CD4-positive, alpha-beta T cell (primary cell): Measurements from ENCODE around the gene ERBIN. TPM values are rescaled to one million over a fixed set of nuclear protein-coding genes. Genes with fewer than 3 reads are reported as not detected.

Experiments
- ATAC-seq: fragments of 200-7000 bp; cut with Tn5 transposase; one replicate; pipeline ENCODE4 v1.10.0; 2022; ENCODE audit warnings: mild to moderate bottlenecking; ENCODE audit not compliant: poor library complexity
- CTCF ChIA-PET: fragments of 350-600 bp; sonication (Branson Sonifier 250); formaldehyde crosslinking; loops from one replicate; lab custom pipeline; 2021; ENCODE audit warnings: antibody characterized with exemption, inconsistent platforms; lab: Charles Lee
- POLR2A ChIA-PET: fragments of 350-600 bp; sonication (Branson Sonifier 250); formaldehyde crosslinking; loops from one replicate; lab custom pipeline; 2021; ENCODE audit warnings: antibody characterized with exemption, inconsistent platforms; lab: Charles Lee
- DNase-seq, 14 experiments: peaks; one replicate each; pipeline ENCODE4 v3.0.0-alpha.2; 2013 to 2020; ENCODE audit warnings: mixed read lengths in 2 of 14
- H3K27ac ChIP-seq, 2 donors: one replicate each; pipeline versions ENCODE4 v1.5.1 to v1.7.0; 2013; ENCODE audit warnings: low read length in 2 of 2, low read depth in 1 of 2, mild to moderate bottlenecking in 1 of 2
- H3K27me3 ChIP-seq, 2 experiments: 1 replicate in 1 of 2; 2 replicates in 1 of 2; pipeline versions ENCODE4 v1.6.1 to v1.7.0; 2013; ENCODE audit warnings: low read length in 2 of 2, control low read depth in 1 of 2, mild to moderate bottlenecking in 1 of 2, moderate library complexity in 1 of 2; ENCODE audit not compliant: insufficient read depth in 2 of 2, control insufficient read depth in 1 of 2
- H3K36me3 ChIP-seq: one replicate; pipeline ENCODE4 v1.6.1; 2013; ENCODE audit warnings: low read length, control low read depth; ENCODE audit not compliant: insufficient read depth
- H3K4me1 ChIP-seq: one replicate; pipeline ENCODE4 v1.6.1; 2013; ENCODE audit warnings: low read length, control low read depth; ENCODE audit not compliant: insufficient read depth
- H3K4me3 ChIP-seq: one replicate; pipeline ENCODE4 v1.5.1; 2013; ENCODE audit warnings: mild to moderate bottlenecking, low read length, moderate library complexity
- H3K9me3 ChIP-seq, 2 experiments: 1 replicate in 1 of 2; 2 replicates in 1 of 2; pipeline versions ENCODE4 v1.6.1 to v1.7.0; 2013; ENCODE audit warnings: low read length in 2 of 2, mild to moderate bottlenecking in 2 of 2, control low read depth in 1 of 2, moderate library complexity in 1 of 2; ENCODE audit not compliant: control insufficient read depth in 1 of 2, insufficient read depth in 1 of 2
- H3K27ac Mint-ChIP-seq: one replicate; pipeline ENCODE4 v1.8.0; 2020; ENCODE audit warnings: mixed read lengths
- H3K27me3 Mint-ChIP-seq: one replicate; pipeline ENCODE4 v1.8.0; 2021; ENCODE audit warnings: mixed read lengths
- H3K36me3 Mint-ChIP-seq: one replicate; pipeline ENCODE4 v1.8.0; 2021; ENCODE audit warnings: low read depth, mixed read lengths
- H3K4me1 Mint-ChIP-seq: one replicate; pipeline ENCODE4 v1.8.0; 2021; ENCODE audit warnings: low read depth, mixed read lengths
- H3K4me3 Mint-ChIP-seq: one replicate; pipeline ENCODE4 v1.8.0; 2020; ENCODE audit warnings: mild to moderate bottlenecking, mixed read lengths
- H3K9me3 Mint-ChIP-seq: one replicate; pipeline ENCODE4 v1.8.0; 2020; ENCODE audit warnings: mixed read lengths
- CTCF ChIP-seq: fragments of 200-600 bp; IDR thresholded peaks from one replicate; pipeline ENCODE4 v1.8.0; 2022; ENCODE audit warnings: antibody characterized with exemption, mild to moderate bottlenecking
- intact Hi-C, 2 experiments: fragments of 100-400 bp; cut with DNase I in 1 of 2; cut with micrococcal nuclease in 1 of 2; formaldehyde crosslinking; loops; one replicate each; pipeline versions ENCODE4 v1.15.1 to v1.9.0; 2023 to 2025; cut with DNase I, micrococcal nuclease
- total RNA-seq, 174 experiments: library from RNA in 2 of 174; stranded (reverse) in 2 of 174; gene quantifications; one replicate each; pipeline ENCODE4 v1.2.3 and lab custom pipeline; 2021 to 2026

Gene ERBIN
- total RNA-seq, 2 experiments from 2014 or later: 94.7 to 96.9 TPM

- Histone ChIP-seq H3K4me3 (no peak overlapping the region), H3K36me3 (no peaks in the 10 kb centered on the region), H3K27ac (no peak overlapping the region), H3K4me1 (no peaks in the 10 kb centered on the region), H3K27me3 (no peaks in the 10 kb centered on the region), H3K9me3 (peaks cover 0 to 13% of the 10 kb centered on the region in 2 experiments)
- no peaks in the 10 kb centered on the region for H3K27me3 Mint-ChIP-seq
- H3K4me1 Mint-ChIP-seq: no peaks in the 10 kb centered on the region
- ChIA-PET CTCF (no interaction called here), POLR2A (no interaction called here)
- DNase-seq: no peak
- TF ChIP-seq CTCF: no peak
- no peak overlapping the region for H3K4me3 Mint-ChIP-seq
- peaks cover 15% of the 10 kb centered on the region for H3K9me3 Mint-ChIP-seq
- no peak for ATAC-seq
- peaks cover 9% of the 10 kb centered on the region for H3K36me3 Mint-ChIP-seq
- intact Hi-C loops: no loop called here
- H3K27ac Mint-ChIP-seq: no peak overlapping the region
Measured at GRCh38 chr5:66113160-66113559, 186.8 kb downstream of the ERBIN start.

DNA sequence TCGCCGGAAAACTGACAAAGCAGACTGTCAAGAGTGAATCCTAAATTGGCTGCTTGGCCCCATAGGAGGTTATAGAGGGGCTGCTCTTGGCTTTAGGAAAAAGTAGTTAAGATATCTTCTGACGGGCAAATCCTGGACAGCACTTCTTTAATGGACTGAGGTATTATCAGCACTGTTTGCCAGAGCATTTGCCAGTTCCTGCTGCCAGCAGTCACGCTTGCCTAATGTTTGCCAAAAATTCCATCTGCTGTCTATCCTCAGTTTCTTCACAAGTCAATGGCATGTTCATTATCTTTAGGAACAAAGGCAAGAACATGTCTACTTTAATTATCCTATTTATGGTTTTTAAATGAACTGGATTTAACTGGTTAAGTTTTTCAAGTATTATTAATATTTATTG is 191.9 kb downstream of the ERBIN start:
- H3K4me1 Mint-ChIP-seq: no peaks in the 10 kb centered on the region
- H3K4me3 Mint-ChIP-seq: no peak overlapping the region
- Histone ChIP-seq H3K36me3 (no peaks in the 10 kb centered on the region), H3K9me3 (no peaks in the 10 kb centered on the region), H3K27me3 (no peaks in the 10 kb centered on the region), H3K4me1 (no peaks in the 10 kb centered on the region), H3K4me3 (no peak overlapping the region), H3K27ac (no peak overlapping the region)
- intact Hi-C loops: no loop called here
- H3K27me3 Mint-ChIP-seq: no peaks in the 10 kb centered on the region
- ChIA-PET CTCF (no interaction called here), POLR2A (no interaction called here)
- H3K27ac Mint-ChIP-seq: no peak overlapping the region
- no peaks in the 10 kb centered on the region for H3K36me3 Mint-ChIP-seq
- H3K9me3 Mint-ChIP-seq: peaks cover 7% of the 10 kb centered on the region
- ATAC-seq (no peak), DNase-seq (no peak)
- TF ChIP-seq CTCF: no peak

DNA sequence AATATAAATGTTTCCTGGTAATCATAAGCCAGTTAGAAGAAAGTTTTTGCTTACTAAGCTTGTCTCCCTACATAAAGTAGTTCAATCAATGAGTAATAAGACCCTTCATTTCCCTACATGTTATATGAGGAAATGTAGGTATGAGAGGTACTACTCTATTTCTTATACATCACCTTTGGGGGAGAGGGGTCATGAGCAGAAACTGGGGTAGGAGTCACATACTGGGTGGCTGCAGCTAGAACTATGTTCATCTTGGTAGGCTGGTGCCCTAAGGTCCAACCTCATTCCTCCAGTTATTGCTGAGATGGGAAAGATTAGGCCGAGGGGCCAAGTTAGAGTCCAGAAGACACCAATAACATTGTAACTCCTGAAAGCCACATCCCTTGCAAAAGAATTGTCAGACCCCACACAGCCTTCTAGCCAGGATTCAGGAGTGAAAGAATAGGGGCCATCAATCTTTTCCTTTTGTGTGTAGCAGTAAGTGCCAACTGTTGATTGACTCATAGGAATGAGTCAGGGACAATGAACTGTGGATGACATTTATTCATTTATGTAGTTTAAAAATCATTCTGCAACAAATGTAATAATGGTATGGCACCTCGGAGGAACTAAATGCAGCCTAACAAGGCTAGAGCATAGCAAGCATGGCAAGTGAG is 196.1 kb downstream of the ERBIN start:
- Mint-ChIP-seq H3K27ac (no peak overlapping the region), H3K36me3 (no peaks in the 10 kb centered on the region), H3K9me3 (no peaks in the 10 kb centered on the region), H3K4me3 (no peak overlapping the region), H3K27me3 (no peaks in the 10 kb centered on the region), H3K4me1 (no peaks in the 10 kb centered on the region)
- Histone ChIP-seq H3K36me3 (no peaks in the 10 kb centered on the region), H3K4me1 (no peaks in the 10 kb centered on the region), H3K27ac (no peak overlapping the region), H3K27me3 (no peaks in the 10 kb centered on the region), H3K9me3 (no peaks in the 10 kb centered on the region), H3K4me3 (no peak overlapping the region)
- TF ChIP-seq CTCF: no peak
- ATAC-seq: no peak
- intact Hi-C loops: no loop called here
- ChIA-PET POLR2A (no interaction called here), CTCF (no interaction called here)
- no peak for DNase-seq
